ENCODE data around the gene TNFSF10.
"Not testable (repeated sequence)": the region's sequence is repeated elsewhere in the genome, so short reads cannot be mapped to it uniquely, and the experiment has no call there.

The TNFSF10 gene

GRCh38 chr3:172543884-172544283, 20.7 kb upstream of the TNFSF10 start:
- no peak for DNase-seq

DNA sequence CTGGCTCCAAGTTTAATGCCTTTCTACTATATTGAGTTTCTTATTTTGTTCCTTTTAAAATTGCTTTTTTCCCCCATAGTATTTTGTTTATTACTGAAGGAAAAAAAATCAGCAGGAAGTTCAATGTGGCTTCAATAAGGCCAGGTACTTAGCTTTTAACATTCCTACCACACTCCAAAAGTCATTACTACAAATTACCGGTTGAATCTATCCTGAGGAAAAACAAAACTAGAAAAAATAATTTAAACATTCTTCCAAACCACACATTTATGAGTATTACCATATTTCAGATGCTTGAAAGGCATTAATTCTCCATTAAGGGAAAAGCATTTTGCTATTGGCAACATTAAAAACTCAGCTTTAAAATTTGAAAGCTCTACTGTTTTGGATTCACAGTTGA, 20.2 kb upstream of the TNFSF10 start:
- DNase-seq = no peak

GRCh38 chr3:172542999-172543398, 19.8 kb upstream of the TNFSF10 start:
- no peak for DNase-seq

DNA sequence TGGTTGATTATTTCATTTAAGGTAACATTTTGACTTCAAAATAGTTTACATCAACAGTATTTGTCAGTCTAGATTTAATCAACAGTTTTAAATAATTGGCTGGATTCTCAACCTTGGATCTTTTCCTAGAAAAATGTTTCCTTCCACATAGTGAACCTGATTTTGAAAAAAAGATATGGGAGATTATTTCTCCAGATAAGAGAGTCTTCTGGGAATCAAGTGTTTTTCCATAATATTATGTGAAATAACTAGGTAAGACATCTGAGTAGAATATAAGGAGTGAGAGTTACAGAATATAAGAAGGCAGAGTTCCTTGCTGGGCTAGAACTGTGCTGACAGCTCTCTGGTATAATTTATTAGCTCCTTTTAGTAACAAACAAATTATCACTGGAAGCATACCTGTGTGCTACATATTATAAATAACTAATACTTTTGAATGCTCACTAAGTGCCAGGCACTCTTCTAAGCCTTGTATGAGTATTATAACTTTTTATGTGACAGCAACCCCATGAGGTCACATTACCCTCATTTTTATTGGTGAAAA, 18.8 kb upstream of the TNFSF10 start:
- no peak for DNase-seq

- DNase-seq = no peak
Measured at GRCh38 chr3:172540049-172540448, 16.8 kb upstream of the TNFSF10 start.

DNA sequence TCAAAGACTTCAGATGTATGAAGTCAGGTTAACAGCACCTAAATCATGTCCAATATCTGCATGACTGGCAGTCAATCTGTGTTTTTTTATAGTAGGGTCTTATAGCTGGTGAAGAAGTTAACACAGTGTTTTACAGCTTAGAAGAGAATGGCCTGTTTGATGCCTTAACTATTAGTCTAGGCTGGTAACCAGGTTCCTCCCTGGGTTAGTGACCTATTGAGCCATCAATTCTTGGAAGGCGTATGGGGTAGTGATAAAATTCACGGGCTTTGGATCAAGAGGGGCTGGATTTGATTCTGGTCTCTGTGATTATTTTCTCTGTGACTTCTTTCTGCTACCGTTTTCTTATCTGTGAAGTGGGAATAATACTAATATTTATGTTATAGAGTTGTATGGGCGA, 16.0 kb upstream of the TNFSF10 start:
- DNase-seq = no peak

- DNase-seq = no peak
Measured at GRCh38 chr3:172538368-172539151, 15.3 kb upstream of the TNFSF10 start.

DNA sequence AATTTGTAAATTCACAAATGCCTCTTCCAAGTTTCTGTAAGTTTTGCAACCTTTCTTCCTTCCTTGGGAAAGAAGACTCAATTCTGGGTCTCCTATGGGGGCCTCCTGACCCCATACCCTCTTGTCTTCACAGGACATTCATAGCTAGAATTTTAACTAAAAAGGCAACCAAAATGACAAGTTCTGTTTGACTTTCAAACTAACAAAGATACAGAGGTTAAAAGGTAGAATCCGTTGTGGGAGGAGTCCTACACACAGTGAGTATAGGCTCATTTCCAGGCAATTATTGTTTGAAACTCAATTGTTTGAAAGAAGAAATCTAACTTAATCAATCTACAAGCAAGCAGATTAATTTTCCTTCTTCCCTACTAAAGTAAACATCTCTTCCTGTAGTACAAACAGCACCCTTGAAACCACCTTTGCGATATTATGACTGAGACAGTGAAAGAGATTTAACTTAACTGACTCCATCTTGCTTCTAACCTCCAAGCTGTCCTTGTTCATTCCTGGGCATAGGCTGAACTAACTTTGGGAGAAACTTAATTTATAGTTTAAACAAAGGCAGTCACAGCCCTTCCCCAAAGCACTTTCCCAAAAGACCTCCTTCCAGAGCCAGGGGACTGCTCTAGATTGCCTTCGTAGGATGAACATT, 14.4 kb upstream of the TNFSF10 start:
- no peak for DNase-seq

GRCh38 chr3:172536993-172537419, 13.8 kb upstream of the TNFSF10 start:
- DNase-seq = no peak

GRCh38 chr3:172536505-172536904, 13.3 kb upstream of the TNFSF10 start:
- DNase-seq = no peak

DNA sequence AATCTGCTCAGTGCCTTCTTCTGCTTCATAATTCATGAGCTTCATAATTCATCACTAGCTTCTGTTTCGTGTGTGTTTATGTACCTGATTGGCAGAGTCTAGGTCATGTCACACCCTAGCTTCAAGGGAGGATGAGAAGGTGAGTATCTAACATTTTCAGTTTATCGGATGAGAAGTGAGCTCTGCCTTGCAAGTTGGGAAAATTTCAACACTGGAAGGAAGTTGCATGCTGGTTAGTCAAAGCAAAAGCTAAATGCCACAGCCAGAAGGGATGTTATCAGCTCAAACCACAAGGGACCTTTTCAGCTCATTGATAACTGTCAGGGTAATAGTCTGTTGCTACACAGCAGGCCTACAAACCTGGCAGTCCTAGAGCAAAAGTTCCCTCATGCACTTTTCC, 7.3 kb upstream of the TNFSF10 start:
- DNase-seq = no peak

GRCh38 chr3:172530101-172530561, 6.9 kb upstream of the TNFSF10 start:
- DNase-seq = peak; percentile 41

DNA sequence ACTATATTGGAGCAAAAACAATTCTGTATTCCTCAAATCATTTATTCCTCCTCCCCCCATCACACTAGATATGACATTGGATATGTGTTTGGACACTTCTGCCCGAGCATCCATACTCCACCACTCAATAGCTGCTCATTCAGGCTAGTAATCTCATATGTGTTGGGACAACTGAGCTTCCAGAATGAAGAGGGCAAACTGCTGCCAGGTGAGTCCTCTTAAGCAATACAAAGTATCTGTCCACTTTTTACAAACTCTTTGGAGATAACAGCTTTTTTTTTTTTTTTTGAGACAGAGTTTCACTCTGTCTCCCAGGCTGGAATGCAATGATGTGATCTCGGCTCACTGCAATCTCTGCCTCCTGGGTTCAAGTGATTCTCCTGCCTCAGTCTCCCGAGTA, 5.4 kb upstream of the TNFSF10 start:
- no peak for DNase-seq

GRCh38 chr3:172527306-172527705, 4.1 kb upstream of the TNFSF10 start:
- DNase-seq = no peak

GRCh38 chr3:172525116-172525613, 1.9 kb upstream of the TNFSF10 start:
- no peak for DNase-seq

GRCh38 chr3:172524611-172525010, 1.4 kb upstream of the TNFSF10 start:
- no peak for DNase-seq

GRCh38 chr3:172521837-172522726, 1.1 kb downstream of the TNFSF10 start:
- DNase-seq = not testable (repeated sequence)

- no peak for DNase-seq
Measured at GRCh38 chr3:172520301-172520831, 2.9 kb downstream of the TNFSF10 start.

- no peak for DNase-seq
Measured at GRCh38 chr3:172519740-172520139, 3.5 kb downstream of the TNFSF10 start.

DNA sequence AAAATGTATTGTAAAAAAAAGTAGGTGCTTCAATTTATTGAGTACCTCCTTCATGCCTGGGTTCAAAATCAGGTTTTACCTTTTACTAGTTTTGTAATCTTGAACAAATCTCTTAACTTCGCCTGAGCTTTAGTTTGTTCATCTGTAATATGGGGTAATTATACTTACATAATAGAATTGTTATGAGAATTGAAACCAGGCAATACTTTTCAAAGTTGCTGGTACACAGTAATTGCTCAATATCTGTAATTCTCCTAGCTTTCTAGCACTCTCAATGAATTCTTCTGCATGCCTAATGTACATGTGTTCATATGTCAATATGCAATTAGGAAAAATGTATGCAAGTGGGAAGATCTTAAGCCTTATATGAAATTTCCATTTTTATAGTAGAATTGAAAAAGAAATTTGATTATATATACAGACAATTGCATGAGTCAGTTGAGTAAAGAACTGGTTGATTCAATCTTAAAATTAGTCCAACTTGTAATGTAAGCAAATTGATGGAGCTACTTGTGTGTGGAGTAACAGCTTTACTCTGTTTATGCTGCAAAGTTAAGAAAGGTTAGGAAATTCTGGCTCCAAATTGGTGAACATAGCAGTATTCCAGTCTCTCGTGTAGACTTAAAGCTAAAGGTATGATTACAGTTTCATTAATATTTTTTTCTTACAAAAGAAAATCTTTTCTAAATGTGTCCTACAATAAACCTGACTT, 4.1 kb downstream of the TNFSF10 start:
- no peak for DNase-seq

DNA sequence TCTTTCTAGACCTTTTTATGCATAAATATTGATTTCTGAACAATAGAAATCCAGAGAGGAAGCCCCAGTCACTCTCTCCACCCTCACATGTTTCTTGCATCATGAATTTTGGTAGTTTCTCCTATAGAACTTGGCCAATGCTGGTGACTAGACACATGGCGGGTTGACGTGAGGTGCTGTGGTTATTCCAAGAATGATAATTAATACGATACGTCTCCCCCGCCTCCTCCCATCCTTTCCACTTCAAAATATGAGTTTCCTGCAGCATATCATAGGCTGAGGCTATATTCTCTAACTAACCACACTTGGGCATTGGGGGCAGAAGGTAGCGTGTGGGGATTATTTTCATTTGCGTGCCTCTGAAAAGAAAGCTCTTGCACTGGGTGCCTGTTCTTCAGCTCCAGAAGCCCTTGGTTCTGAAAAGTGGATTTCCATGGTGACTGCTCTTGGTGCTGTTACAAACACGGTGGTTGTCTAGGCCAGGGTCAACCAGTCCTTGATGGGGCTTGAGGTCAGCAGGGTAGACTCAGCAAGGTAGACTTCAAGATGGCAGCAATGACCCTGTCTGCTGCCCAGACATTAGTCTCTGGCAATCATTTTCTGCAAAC, 5.3 kb downstream of the TNFSF10 start:
- peak; percentile 69 for DNase-seq
